Heart left ventricle (tissue), 13 donors: ENCODE data around the gene CLIP1.

Source experiments
- CTCF ChIP-seq, 12 donors: fragments of 200-600 bp; sonication (generic) in 4 of 12; IDR thresholded peaks; one replicate each; pipeline versions ENCODE4 v1.5.0 to v1.8.0; 2018 to 2022; ENCODE audit warnings: antibody characterized with exemption in 12 of 12, mild to moderate bottlenecking in 5 of 12
- POLR2A ChIP-seq, 2 donors: fragments of 450-650 bp; IDR thresholded peaks; one replicate each; pipeline ENCODE4 v1.6.1; 2017; ENCODE audit warnings: antibody characterized with exemption in 2 of 2, mild to moderate bottlenecking in 2 of 2, moderate library complexity in 2 of 2
- donor health status: ischemic (EF 13 %, LVEDD 7.1; RV severe dilation, severe dysfunction).
- donor health status: DM: no; HTN: yes; CAD: no.
- donor health status: DM: no; HTN: no; CAD: no.
- donor health status: ischemic (EF 25% LVEDD 6.9; RV normal size, moderate dysfunction).
- donor health status: ischemic (EF 25% LVEDD 5.7; RV mildly dilated, moderate dysfunction).
- donor health status: ischemic (EF 35%, LVEDD 5.7; RV mildly dilated, moderate dysfunction).
- donor health status: nonischemic (EF 11% LVEDD 7.7; RV severe dilation, severe dysfunction).
- donor health status: DM: yes; HTN: yes; CAD: no.
- donor health status: PGD.
- donor health status: ischemic (EF 29% LVEDD 5.4; RV normal size, mild dysfunction).
- donor health status: nonischemic (EF 23%, LVEDD 6.1; RV moderate dilation, normal function).

DNA sequence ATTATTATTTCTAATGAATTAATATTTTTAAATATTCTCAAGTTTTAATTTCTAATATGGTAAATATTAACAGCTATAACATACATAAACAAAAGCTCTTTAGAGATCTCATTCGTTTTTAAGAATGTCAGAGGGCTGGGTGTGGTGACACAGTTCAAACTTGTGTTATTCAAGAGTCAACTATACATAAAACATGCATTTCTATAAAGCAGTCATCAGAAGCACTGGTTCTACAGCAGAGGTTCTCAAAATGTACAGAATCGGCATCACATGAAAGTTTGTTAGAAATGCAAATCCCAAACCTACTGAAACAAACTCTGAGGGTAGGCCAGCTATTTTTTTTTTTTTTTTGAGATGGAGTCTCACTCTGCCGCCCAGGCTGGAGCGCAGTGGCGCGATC lies 34.6 kb downstream of the CLIP1 start:
- TF ChIP-seq POLR2A (IDR thresholded peaks at IDR 0.05) (no peak), CTCF (IDR thresholded peaks at IDR 0.05) (no peak)
